ENCODE data around the gene CHAT. TPM values are rescaled to one million over a fixed set of nuclear protein-coding genes. Genes with fewer than 3 reads are reported as not detected.

The CHAT gene
- total RNA-seq, 2 donors from 2014 or later, result 0.40 TPM; not detected in 1

- no peaks in the 10 kb centered on the region for H3K36me3 ChIP-seq
- H3K9me3 ChIP-seq, result no peaks in the 10 kb centered on the region
- H3K27me3 ChIP-seq (replicated peaks; ENCODE audit: insufficient read depth), result no peaks in the 10 kb centered on the region
- TF ChIP-seq POLR2AphosphoS5 (IDR thresholded peaks at IDR 0.05), result no peak
- TF ChIP-seq POLR2A (IDR thresholded peaks at IDR 0.05), result no peak
- no peak for TF ChIP-seq CTCF (IDR thresholded peaks at IDR 0.05)
- 88% methylated on average over 5 of the region's 5 CpGs for WGBS
- intact Hi-C loops (cut with DNase I), result no loop called here
- H3K27ac ChIP-seq, result no peak overlapping the region
- no peaks in the 10 kb centered on the region for H3K4me1 ChIP-seq (replicated peaks)
- DNase-seq (ENCODE audit: low spot score), result no peak
- H3K4me3 ChIP-seq, result no peak overlapping the region
These were observed 29.6 kb downstream of the CHAT start for GRCh38 chr10:49643241-49644034.

GRCh38 chr10:49644035-49644646, 30.3 kb downstream of the CHAT start:
- no peaks in the 10 kb centered on the region for H3K9me3 ChIP-seq
- no peak for TF ChIP-seq POLR2AphosphoS5 (IDR thresholded peaks at IDR 0.05)
- TF ChIP-seq CTCF (IDR thresholded peaks at IDR 0.05), result no peak
- no peak for TF ChIP-seq POLR2A (IDR thresholded peaks at IDR 0.05)
- WGBS, result 80% methylated on average over 7 of the region's 7 CpGs
- H3K27me3 ChIP-seq (replicated peaks; ENCODE audit: insufficient read depth), result no peaks in the 10 kb centered on the region
- intact Hi-C loops (cut with DNase I), result no loop called here
- DNase-seq (ENCODE audit: low spot score), result no peak
- no peaks in the 10 kb centered on the region for H3K4me1 ChIP-seq (replicated peaks)
- no peaks in the 10 kb centered on the region for H3K36me3 ChIP-seq
- H3K4me3 ChIP-seq, result no peak overlapping the region
- H3K27ac ChIP-seq, result no peak overlapping the region

GRCh38 chr10:49645417-49645816, 31.6 kb downstream of the CHAT start:
- 88% methylated on average over 8 of the region's 8 CpGs for WGBS
- intact Hi-C loops (cut with DNase I), result no loop called here
- TF ChIP-seq POLR2AphosphoS5 (IDR thresholded peaks at IDR 0.05), result no peak
- TF ChIP-seq CTCF (IDR thresholded peaks at IDR 0.05), result no peak
- no peak for TF ChIP-seq POLR2A (IDR thresholded peaks at IDR 0.05)
- DNase-seq (ENCODE audit: low spot score), result no peak
- Histone ChIP-seq H3K27me3 (replicated peaks; ENCODE audit: insufficient read depth) (no peaks in the 10 kb centered on the region), H3K4me1 (replicated peaks) (no peaks in the 10 kb centered on the region), H3K27ac (no peak overlapping the region), H3K36me3 (no peaks in the 10 kb centered on the region), H3K9me3 (no peaks in the 10 kb centered on the region), H3K4me3 (no peak overlapping the region)

- TF ChIP-seq CTCF (IDR thresholded peaks at IDR 0.05) (no peak), POLR2A (IDR thresholded peaks at IDR 0.05) (no peak), POLR2AphosphoS5 (IDR thresholded peaks at IDR 0.05) (no peak)
- H3K27ac ChIP-seq, result no peak overlapping the region
- no peak for DNase-seq (ENCODE audit: low spot score)
- WGBS, result 71% methylated on average over 17 of the region's 22 CpGs
- H3K9me3 ChIP-seq, result no peaks in the 10 kb centered on the region
- H3K4me1 ChIP-seq (replicated peaks), result no peaks in the 10 kb centered on the region
- no peaks in the 10 kb centered on the region for H3K36me3 ChIP-seq
- H3K27me3 ChIP-seq (replicated peaks; ENCODE audit: insufficient read depth), result no peaks in the 10 kb centered on the region
- no peak overlapping the region for H3K4me3 ChIP-seq
- intact Hi-C loops (cut with DNase I), result no loop called here
These were observed 32.3 kb downstream of the CHAT start for GRCh38 chr10:49645871-49646870.
